ENCODE results near the gene FOXE3. TPM values are rescaled to one million over a fixed set of nuclear protein-coding genes. Genes with fewer than 3 reads are reported as not detected.

Gene FOXE3
- total RNA-seq, 1 experiment from 2014 or later, result not detected

- Histone ChIP-seq H3K4me1 (replicated peaks) (peaks cover 54% of the 10 kb centered on the region), H3K36me3 (peaks cover 45% of the 10 kb centered on the region), H3K9me3 (replicated peaks) (no peaks in the 10 kb centered on the region), H3K27me3 (replicated peaks) (no peaks in the 10 kb centered on the region), H3K4me3 (no peak overlapping the region), H3K27ac (peak overlapping the region; percentile 37; the same call in 1 of the 2 replicates)
- DNase-seq (ENCODE audit: low read depth in 1 of 2, low spot score in 2 of 2), result no peak
Observed at GRCh38 chr1:47412437-47412836, 3.6 kb upstream of the FOXE3 start.

- Histone ChIP-seq H3K4me1 (replicated peaks) (peaks cover 23% of the 10 kb centered on the region), H3K9me3 (replicated peaks) (no peaks in the 10 kb centered on the region), H3K4me3 (no peak overlapping the region), H3K27ac (no peak overlapping the region), H3K27me3 (replicated peaks) (no peaks in the 10 kb centered on the region), H3K36me3 (peaks cover 50% of the 10 kb centered on the region)
- DNase-seq (ENCODE audit: low read depth in 1 of 2, low spot score in 2 of 2), result no peak
Observed at GRCh38 chr1:47416319-47417169, 459 bp downstream of the FOXE3 start.

GRCh38 chr1:47417170-47418044 lies 1.3 kb downstream of the FOXE3 start:
- peaks cover 14% of the 10 kb centered on the region for H3K4me1 ChIP-seq (replicated peaks)
- H3K9me3 ChIP-seq (replicated peaks), result no peaks in the 10 kb centered on the region
- H3K27me3 ChIP-seq (replicated peaks), result no peaks in the 10 kb centered on the region
- H3K36me3 ChIP-seq, result peaks cover 49% of the 10 kb centered on the region
- H3K4me3 ChIP-seq, result no peak overlapping the region
- H3K27ac ChIP-seq, result no peak overlapping the region
- DNase-seq (ENCODE audit: low read depth in 1 of 2, low spot score in 2 of 2), result no peak

GRCh38 chr1:47418122-47418521 lies 2.0 kb downstream of the FOXE3 start:
- Histone ChIP-seq H3K9me3 (replicated peaks) (no peaks in the 10 kb centered on the region), H3K27ac (no peak overlapping the region), H3K4me1 (replicated peaks) (peaks cover 9% of the 10 kb centered on the region), H3K36me3 (peaks cover 45% of the 10 kb centered on the region), H3K27me3 (replicated peaks) (no peaks in the 10 kb centered on the region), H3K4me3 (no peak overlapping the region)
- DNase-seq (ENCODE audit: low read depth in 1 of 2, low spot score in 2 of 2), result no peak

- peaks cover 9% of the 10 kb centered on the region for H3K4me1 ChIP-seq (replicated peaks)
- no peaks in the 10 kb centered on the region for H3K27me3 ChIP-seq (replicated peaks)
- no peaks in the 10 kb centered on the region for H3K9me3 ChIP-seq (replicated peaks)
- no peak overlapping the region for H3K4me3 ChIP-seq
- DNase-seq (ENCODE audit: low read depth in 1 of 2, low spot score in 2 of 2), result no peak
- H3K27ac ChIP-seq, result no peak overlapping the region
- peaks cover 42% of the 10 kb centered on the region for H3K36me3 ChIP-seq
Observed at GRCh38 chr1:47418681-47419325, 2.7 kb downstream of the FOXE3 start.

GRCh38 chr1:47420547-47420946 lies 4.5 kb downstream of the FOXE3 start:
- Histone ChIP-seq H3K36me3 (peaks cover 47% of the 10 kb centered on the region), H3K4me3 (no peak overlapping the region), H3K27ac (no peak overlapping the region), H3K4me1 (replicated peaks) (peaks cover 16% of the 10 kb centered on the region), H3K9me3 (replicated peaks) (no peaks in the 10 kb centered on the region), H3K27me3 (replicated peaks) (no peaks in the 10 kb centered on the region)
- DNase-seq (ENCODE audit: low read depth in 1 of 2, low spot score in 2 of 2), result no peak

- Histone ChIP-seq H3K4me1 (replicated peaks) (peaks cover 27% of the 10 kb centered on the region), H3K4me3 (no peak overlapping the region), H3K27ac (no peak overlapping the region), H3K9me3 (replicated peaks) (no peaks in the 10 kb centered on the region), H3K36me3 (peaks cover 68% of the 10 kb centered on the region), H3K27me3 (replicated peaks) (no peaks in the 10 kb centered on the region)
- no peak for DNase-seq (ENCODE audit: low read depth in 1 of 2, low spot score in 2 of 2)
Observed at GRCh38 chr1:47423872-47424271, 7.8 kb downstream of the FOXE3 start.

- H3K27me3 ChIP-seq (replicated peaks), result no peaks in the 10 kb centered on the region
- peaks cover 27% of the 10 kb centered on the region for H3K4me1 ChIP-seq (replicated peaks)
- no peaks in the 10 kb centered on the region for H3K9me3 ChIP-seq (replicated peaks)
- no peak overlapping the region for H3K4me3 ChIP-seq
- H3K27ac ChIP-seq, result no peak overlapping the region
- H3K36me3 ChIP-seq, result peaks cover 68% of the 10 kb centered on the region
- DNase-seq (ENCODE audit: low read depth in 1 of 2, low spot score in 2 of 2), result peak in 1 of 2 experiments; percentile 72
Observed at GRCh38 chr1:47424336-47424982, 8.4 kb downstream of the FOXE3 start.

- H3K4me3 ChIP-seq, result no peak overlapping the region
- no peaks in the 10 kb centered on the region for H3K9me3 ChIP-seq (replicated peaks)
- peak in 1 of 2 experiments; percentile 68 for DNase-seq (ENCODE audit: low read depth in 1 of 2, low spot score in 2 of 2)
- H3K36me3 ChIP-seq, result peaks cover 91% of the 10 kb centered on the region
- no peak overlapping the region; the same call in 1 of the 2 replicates for H3K27ac ChIP-seq
- H3K4me1 ChIP-seq (replicated peaks), result peaks cover 80% of the 10 kb centered on the region
- no peaks in the 10 kb centered on the region for H3K27me3 ChIP-seq (replicated peaks)
Observed at GRCh38 chr1:47431534-47431933, 15.4 kb downstream of the FOXE3 start.

GRCh38 chr1:47432071-47433036 lies 16.3 kb downstream of the FOXE3 start:
- peaks cover 80% of the 10 kb centered on the region for H3K4me1 ChIP-seq (replicated peaks)
- H3K27me3 ChIP-seq (replicated peaks), result no peaks in the 10 kb centered on the region
- H3K4me3 ChIP-seq, result peak overlapping the region; percentile 36
- no peaks in the 10 kb centered on the region for H3K9me3 ChIP-seq (replicated peaks)
- H3K36me3 ChIP-seq, result peaks cover 91% of the 10 kb centered on the region
- H3K27ac ChIP-seq, result peak overlapping the region; percentile 69
- DNase-seq (ENCODE audit: low read depth in 1 of 2, low spot score in 2 of 2), result peak; percentile 90 to 93

- H3K27ac ChIP-seq, result peak overlapping the region; percentile 69
- no peaks in the 10 kb centered on the region for H3K9me3 ChIP-seq (replicated peaks)
- no peaks in the 10 kb centered on the region for H3K27me3 ChIP-seq (replicated peaks)
- peaks cover 87% of the 10 kb centered on the region for H3K36me3 ChIP-seq
- peak overlapping the region; percentile 36 for H3K4me3 ChIP-seq
- no peak for DNase-seq (ENCODE audit: low read depth in 1 of 2, low spot score in 2 of 2)
- H3K4me1 ChIP-seq (replicated peaks), result peaks cover 74% of the 10 kb centered on the region
Observed at GRCh38 chr1:47433037-47433421, 16.9 kb downstream of the FOXE3 start.

- H3K9me3 ChIP-seq (replicated peaks), result no peaks in the 10 kb centered on the region
Observed at GRCh38 chr1:47433477-47434050, 17.5 kb downstream of the FOXE3 start.

More at GRCh38 chr1:47433477-47434050, 17.5 kb downstream of the FOXE3 start:
- peaks cover 83% of the 10 kb centered on the region for H3K36me3 ChIP-seq
- no peak for DNase-seq (ENCODE audit: low read depth in 1 of 2, low spot score in 2 of 2)
- H3K4me3 ChIP-seq, result peak overlapping the region; percentile 36
- H3K27ac ChIP-seq, result peak overlapping the region; percentile 69
- H3K4me1 ChIP-seq (replicated peaks), result peaks cover 69% of the 10 kb centered on the region
- H3K27me3 ChIP-seq (replicated peaks), result no peaks in the 10 kb centered on the region
